ENCODE data around the gene FAM170B.

FAM170B gene

DNA sequence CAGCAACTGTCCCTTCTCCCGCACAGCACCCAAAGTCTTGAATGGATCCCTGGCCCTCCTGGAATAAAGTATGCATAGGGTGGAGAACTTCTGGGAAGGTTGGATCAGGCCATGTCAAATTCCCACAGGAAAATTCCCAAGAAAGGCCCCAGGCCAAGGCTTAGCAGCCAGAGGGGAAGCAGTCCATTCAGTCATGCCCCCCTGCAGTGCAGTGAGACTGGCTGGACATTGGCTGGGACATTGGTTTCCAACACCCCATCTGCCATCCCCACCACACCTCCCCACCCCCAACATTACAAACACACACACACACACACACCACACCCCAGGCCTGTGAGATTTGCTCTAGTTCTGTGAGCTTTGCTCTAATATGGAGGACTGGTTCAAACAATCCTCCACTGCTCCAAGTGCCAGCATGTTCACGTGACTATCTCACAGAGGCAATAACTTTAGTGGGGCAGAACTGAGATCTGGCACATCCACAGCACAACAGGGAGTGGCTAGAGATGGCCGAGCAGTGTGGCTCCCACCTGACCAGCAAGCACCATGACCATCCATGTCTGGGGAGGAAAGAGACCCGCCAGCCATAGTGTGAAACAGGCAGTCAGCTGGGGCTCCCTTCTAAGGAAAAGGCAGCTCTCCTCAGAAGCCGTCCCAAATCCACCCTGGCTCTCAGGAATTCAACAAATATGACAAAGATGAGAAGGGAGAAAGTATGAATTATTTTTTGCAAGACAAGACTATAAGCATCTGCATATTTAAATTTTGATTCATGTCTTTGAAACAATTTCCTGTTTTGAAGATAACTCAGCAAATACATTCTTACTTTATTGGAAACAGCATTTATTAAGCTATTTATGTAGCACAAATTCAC is 6.7 kb upstream of the FAM170B start:
- Histone ChIP-seq H3K4me2 (ENCODE audit: low read length) (no peak overlapping the region), H3K4me1 (ENCODE audit: control insufficient read depth, low read length) (peaks cover 11% of the 10 kb centered on the region), H3K36me3 (ENCODE audit: control insufficient read depth, low read length) (no peaks in the 10 kb centered on the region), H3K79me2 (ENCODE audit: control insufficient read depth, low read length) (no peaks in the 10 kb centered on the region), H3K27ac (ENCODE audit: low read depth, low read length) (no peak overlapping the region), H4K20me1 (ENCODE audit: control insufficient read depth, insufficient read depth, low read depth, low read length) (no peaks in the 10 kb centered on the region), H3K27me3 (ENCODE audit: control insufficient read depth, low read length) (no peaks in the 10 kb centered on the region; the same call in 1 of the 2 replicates), H3K4me3 (ENCODE audit: low read length) (no peak overlapping the region), H3K9me3 (ENCODE audit: control insufficient read depth, insufficient read depth, low read length) (peaks cover 12% of the 10 kb centered on the region; the same call in 1 of the 2 replicates), H3F3A (ENCODE audit: control insufficient read depth, insufficient read depth) (no peaks in the 10 kb centered on the region), H3K9me2 (replicated peaks; ENCODE audit: control insufficient read depth, low read length) (no peaks in the 10 kb centered on the region)
- TF ChIP-seq EZH2phosphoT487 (IDR thresholded peaks at IDR 0.05; ENCODE audit: borderline replicate concordance, low read length): no peak
- TF ChIP-seq, protein P1, sequence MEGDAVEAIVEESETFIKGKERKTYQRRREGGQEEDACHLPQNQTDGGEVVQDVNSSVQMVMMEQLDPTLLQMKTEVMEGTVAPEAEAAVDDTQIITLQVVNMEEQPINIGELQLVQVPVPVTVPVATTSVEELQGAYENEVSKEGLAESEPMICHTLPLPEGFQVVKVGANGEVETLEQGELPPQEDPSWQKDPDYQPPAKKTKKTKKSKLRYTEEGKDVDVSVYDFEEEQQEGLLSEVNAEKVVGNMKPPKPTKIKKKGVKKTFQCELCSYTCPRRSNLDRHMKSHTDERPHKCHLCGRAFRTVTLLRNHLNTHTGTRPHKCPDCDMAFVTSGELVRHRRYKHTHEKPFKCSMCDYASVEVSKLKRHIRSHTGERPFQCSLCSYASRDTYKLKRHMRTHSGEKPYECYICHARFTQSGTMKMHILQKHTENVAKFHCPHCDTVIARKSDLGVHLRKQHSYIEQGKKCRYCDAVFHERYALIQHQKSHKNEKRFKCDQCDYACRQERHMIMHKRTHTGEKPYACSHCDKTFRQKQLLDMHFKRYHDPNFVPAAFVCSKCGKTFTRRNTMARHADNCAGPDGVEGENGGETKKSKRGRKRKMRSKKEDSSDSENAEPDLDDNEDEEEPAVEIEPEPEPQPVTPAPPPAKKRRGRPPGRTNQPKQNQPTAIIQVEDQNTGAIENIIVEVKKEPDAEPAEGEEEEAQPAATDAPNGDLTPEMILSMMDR (IDR thresholded peaks at IDR 0.05; ENCODE audit: low read depth, low read length, poor library complexity, severe bottlenecking): no peak

DNA sequence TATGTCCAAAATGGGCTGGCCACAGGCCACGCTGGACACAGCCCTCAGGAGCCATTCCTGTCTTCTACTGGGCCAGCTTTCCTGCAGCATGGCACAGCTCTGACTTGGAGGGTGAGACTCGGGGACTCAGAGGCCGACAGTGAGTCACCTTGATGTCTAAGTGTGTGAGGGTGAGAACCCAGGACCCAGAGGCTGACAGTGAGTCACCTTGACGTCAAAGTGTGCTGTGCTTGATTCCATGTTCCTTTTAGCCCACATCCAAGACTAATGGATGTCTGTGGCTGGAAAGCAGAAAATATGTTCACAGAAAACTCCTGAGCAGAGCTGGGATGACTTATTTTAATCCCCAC is 6.0 kb upstream of the FAM170B start:
- TF ChIP-seq EZH2phosphoT487 (IDR thresholded peaks at IDR 0.05; ENCODE audit: borderline replicate concordance, low read length): no peak
- TF ChIP-seq, protein P1 (IDR thresholded peaks at IDR 0.05; ENCODE audit: low read depth, low read length, poor library complexity, severe bottlenecking): no peak
- H3K9me3 ChIP-seq (ENCODE audit: control insufficient read depth, insufficient read depth, low read length): peaks cover 12% of the 10 kb centered on the region; the same call in 1 of the 2 replicates
- H3K36me3 ChIP-seq (ENCODE audit: control insufficient read depth, low read length): no peaks in the 10 kb centered on the region
- H3K4me3 ChIP-seq (ENCODE audit: low read length): no peak overlapping the region
- H3K27ac ChIP-seq (ENCODE audit: low read depth, low read length): no peak overlapping the region
- H3F3A ChIP-seq (ENCODE audit: control insufficient read depth, insufficient read depth): no peaks in the 10 kb centered on the region
- H3K79me2 ChIP-seq (ENCODE audit: control insufficient read depth, low read length): no peaks in the 10 kb centered on the region
- H3K9me2 ChIP-seq (replicated peaks; ENCODE audit: control insufficient read depth, low read length): no peaks in the 10 kb centered on the region
- H3K4me1 ChIP-seq (ENCODE audit: control insufficient read depth, low read length): peaks cover 18% of the 10 kb centered on the region
- H3K4me2 ChIP-seq (ENCODE audit: low read length): no peak overlapping the region
- no peaks in the 10 kb centered on the region for H4K20me1 ChIP-seq (ENCODE audit: control insufficient read depth, insufficient read depth, low read depth, low read length)
- no peaks in the 10 kb centered on the region; the same call in 1 of the 2 replicates for H3K27me3 ChIP-seq (ENCODE audit: control insufficient read depth, low read length)

DNA sequence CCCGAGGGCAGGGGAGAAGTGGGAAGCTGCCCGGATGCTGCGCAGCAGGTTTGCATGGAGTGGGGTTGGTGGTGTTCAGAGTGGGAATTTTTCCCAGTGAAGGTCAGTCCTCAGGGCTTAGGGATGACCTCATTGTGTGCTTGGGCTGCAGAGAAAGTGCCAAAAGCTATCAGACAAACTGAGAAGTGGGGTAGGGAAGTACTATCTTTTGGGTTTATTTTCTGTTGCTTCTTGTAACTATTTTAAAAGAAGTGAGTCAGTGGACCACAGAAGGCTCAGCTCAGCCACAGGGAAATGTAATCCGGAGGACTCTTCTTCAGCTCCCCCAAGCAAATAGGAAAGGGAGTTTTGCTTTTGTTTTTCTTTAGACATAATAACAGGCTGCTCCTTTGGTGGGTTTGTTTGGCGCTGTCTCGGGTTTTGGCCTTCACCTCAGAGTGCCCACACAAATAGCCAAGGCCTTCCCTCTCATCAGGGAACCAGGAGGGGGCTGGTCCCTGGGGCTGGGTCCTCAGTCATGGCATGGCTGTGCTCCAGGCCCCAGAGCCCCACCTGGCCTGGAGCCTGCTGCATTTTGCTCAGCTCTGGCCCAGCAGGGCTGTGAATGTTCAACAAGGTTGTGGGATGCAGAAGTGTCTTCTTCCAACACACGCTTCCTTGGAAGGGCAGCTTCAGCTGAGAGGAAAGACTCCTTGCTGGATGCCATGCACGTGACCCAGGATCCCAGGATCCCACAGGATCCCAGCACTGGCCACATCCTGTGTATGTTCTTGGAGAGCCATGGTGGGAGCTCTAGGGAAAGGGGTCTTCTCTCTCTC is 5.4 kb upstream of the FAM170B start:
- Histone ChIP-seq H3F3A (ENCODE audit: control insufficient read depth, insufficient read depth) (no peaks in the 10 kb centered on the region), H4K20me1 (ENCODE audit: control insufficient read depth, insufficient read depth, low read depth, low read length) (no peaks in the 10 kb centered on the region), H3K9me3 (ENCODE audit: control insufficient read depth, insufficient read depth, low read length) (peaks cover 12% of the 10 kb centered on the region; the same call in 1 of the 2 replicates), H3K79me2 (ENCODE audit: control insufficient read depth, low read length) (no peaks in the 10 kb centered on the region), H3K36me3 (ENCODE audit: control insufficient read depth, low read length) (no peaks in the 10 kb centered on the region), H3K4me2 (ENCODE audit: low read length) (no peak overlapping the region), H3K27ac (ENCODE audit: low read depth, low read length) (no peak overlapping the region), H3K9me2 (replicated peaks; ENCODE audit: control insufficient read depth, low read length) (no peaks in the 10 kb centered on the region), H3K27me3 (ENCODE audit: control insufficient read depth, low read length) (no peaks in the 10 kb centered on the region; the same call in 1 of the 2 replicates), H3K4me1 (ENCODE audit: control insufficient read depth, low read length) (peaks cover 24% of the 10 kb centered on the region), H3K4me3 (ENCODE audit: low read length) (no peak overlapping the region)
- no peak for TF ChIP-seq EZH2phosphoT487 (IDR thresholded peaks at IDR 0.05; ENCODE audit: borderline replicate concordance, low read length)
- TF ChIP-seq, protein P1 (IDR thresholded peaks at IDR 0.05; ENCODE audit: low read depth, low read length, poor library complexity, severe bottlenecking): no peak
